Breast epithelium (tissue), 4 donors: ENCODE data around the gene TTC28. TPM values are rescaled to one million over a fixed set of nuclear protein-coding genes. Genes with fewer than 3 reads are reported as not detected.

Experiments used
- DNase-seq, 2 donors: peaks; one replicate each; pipeline ENCODE4 v3.0.0-alpha.2; 2019; ENCODE audit warnings: low spot score in 2 of 2
- H3K27ac ChIP-seq, 2 donors: fragments of 200-600 bp; sonication (generic) in 1 of 2; one replicate each; pipeline ENCODE4 v1.5.1; 2016 to 2019; ENCODE audit warnings: mild to moderate bottlenecking in 1 of 2
- H3K27me3 ChIP-seq, 2 donors: fragments of 200-600 bp; sonication (generic) in 1 of 2; one replicate each; pipeline versions ENCODE4 v1.5.1 to v1.6.0; 2017 to 2019; ENCODE audit warnings: control low read depth in 1 of 2, mild to moderate bottlenecking in 1 of 2
- H3K36me3 ChIP-seq: fragments of 200-600 bp; one replicate; pipeline ENCODE4 v1.5.1; 2019
- H3K4me1 ChIP-seq, 2 donors: fragments of 200-600 bp; sonication (generic); one replicate each; pipeline ENCODE4 v1.5.1; 2016 to 2019; ENCODE audit warnings: control low read depth in 1 of 2
- H3K4me3 ChIP-seq, 3 donors: fragments of 200-600 bp; sonication (generic); 1 replicate in 2 of 3; 2 replicates in 1 of 3; pipeline ENCODE4 v1.5.1; 2016 to 2019; ENCODE audit warnings: mild to moderate bottlenecking in 3 of 3, moderate library complexity in 2 of 3
- H3K9me3 ChIP-seq, 2 donors: fragments of 200-600 bp; sonication (generic) in 1 of 2; one replicate each; pipeline ENCODE4 v1.5.1; 2016 to 2019; ENCODE audit warnings: control low read depth in 1 of 2
- CTCF ChIP-seq, 3 donors: fragments of 450-650 bp; IDR thresholded peaks; one replicate each; pipeline ENCODE4 v1.5.1; 2016 to 2017; ENCODE audit warnings: antibody characterized with exemption in 3 of 3, mild to moderate bottlenecking in 3 of 3, moderate library complexity in 3 of 3
- POLR2A ChIP-seq: fragments of 450-650 bp; IDR thresholded peaks from one replicate; pipeline ENCODE4 v1.6.1; 2016; ENCODE audit warnings: antibody characterized with exemption, mild to moderate bottlenecking, moderate library complexity
- POLR2AphosphoS5 ChIP-seq, 3 donors: sonication (generic); formaldehyde crosslinking; IDR thresholded peaks; one replicate each; pipeline ENCODE4 v1.6.1; 2017; ENCODE audit warnings: antibody characterized with exemption in 3 of 3
- intact Hi-C: fragments of 100-400 bp; cut with DNase I; formaldehyde crosslinking; loops from one replicate; pipeline ENCODE4 v1.15.1; 2023; ENCODE audit warnings: low total_unique reads
- total RNA-seq, 3 donors: library from RNA; depleted of rRNA; stranded (reverse); fragments of >200 nt; gene quantifications; one replicate each; pipeline ENCODE4 v1.1.0, GENCODE V29; 2016

TTC28 gene
- total RNA-seq, 3 donors from 2014 or later: 33.5 to 43.3 (median 40.2) TPM

GRCh38 chr22:27935897-27936296 lies 743.7 kb downstream of the TTC28 start:
- intact Hi-C loops: no loop called here
- Histone ChIP-seq H3K4me3 (no peak overlapping the region), H3K4me1 (no peaks in the 10 kb centered on the region), H3K9me3 (no peaks in the 10 kb centered on the region), H3K36me3 (no peaks in the 10 kb centered on the region), H3K27me3 (no peaks in the 10 kb centered on the region), H3K27ac (no peak overlapping the region)
- no peak for TF ChIP-seq CTCF (IDR thresholded peaks at IDR 0.05)
- TF ChIP-seq POLR2A: no peak
- TF ChIP-seq POLR2AphosphoS5 (IDR thresholded peaks at IDR 0.05): no peak
- DNase-seq: no peak

- DNase-seq: no peak
- H3K27ac ChIP-seq: no peak overlapping the region
- no peaks in the 10 kb centered on the region for H3K4me1 ChIP-seq
- H3K36me3 ChIP-seq: no peaks in the 10 kb centered on the region
- TF ChIP-seq POLR2AphosphoS5 (IDR thresholded peaks at IDR 0.05) (no peak), CTCF (IDR thresholded peaks at IDR 0.05) (no peak), POLR2A (no peak)
- H3K27me3 ChIP-seq: no peaks in the 10 kb centered on the region
- no peak overlapping the region for H3K4me3 ChIP-seq
- H3K9me3 ChIP-seq: no peaks in the 10 kb centered on the region
- intact Hi-C loops: no loop called here
These were observed 745.6 kb downstream of the TTC28 start for GRCh38 chr22:27934069-27934468.

GRCh38 chr22:27933186-27933983 lies 746.3 kb downstream of the TTC28 start:
- H3K27ac ChIP-seq: no peak overlapping the region
- no peak for TF ChIP-seq POLR2A
- TF ChIP-seq CTCF (IDR thresholded peaks at IDR 0.05): no peak
- no peak for TF ChIP-seq POLR2AphosphoS5 (IDR thresholded peaks at IDR 0.05)
- H3K36me3 ChIP-seq: no peaks in the 10 kb centered on the region

GRCh38 chr22:27930331-27931060 lies 749.1 kb downstream of the TTC28 start:
- DNase-seq: no peak
- H3K36me3 ChIP-seq: no peaks in the 10 kb centered on the region
- no peaks in the 10 kb centered on the region for H3K9me3 ChIP-seq
- intact Hi-C loops: no loop called here
- no peak overlapping the region for H3K4me3 ChIP-seq
- no peaks in the 10 kb centered on the region for H3K4me1 ChIP-seq
- no peak for TF ChIP-seq CTCF (IDR thresholded peaks at IDR 0.05)
- TF ChIP-seq POLR2A: no peak
- no peaks in the 10 kb centered on the region for H3K27me3 ChIP-seq
- no peak overlapping the region for H3K27ac ChIP-seq

More at GRCh38 chr22:27933186-27933983, 746.3 kb downstream of the TTC28 start:
- Histone ChIP-seq H3K9me3 (no peaks in the 10 kb centered on the region), H3K27me3 (no peaks in the 10 kb centered on the region), H3K4me1 (no peaks in the 10 kb centered on the region), H3K4me3 (peak overlapping the region in 1 of 3 donors; percentile 12)
- intact Hi-C loops: no loop called here
- no peak for DNase-seq

Other genes starting within 250 kb of the TTC28 start
- gene CHEK2, start 62.0 kb upstream of the TTC28 start, total RNA-seq: 10 to 100 TPM in 1 of 3 donors, 1 to 10 TPM in 2; 3.8 to 13.2 (median 6.2) TPM
- gene HSCB, start 62.2 kb upstream of the TTC28 start, total RNA-seq: 10 to 100 TPM; 25.3 to 49.3 (median 32.4) TPM
- 10 to 100 TPM; 19.5 to 33.5 (median 23.9) TPM for gene CCDC117, start 92.9 kb upstream of the TTC28 start, total RNA-seq
- 1,000 to 10,000 TPM in 2 of 3 donors, 100 to 1,000 TPM in 1; 156 to 1,772 (median 1,383) TPM for gene XBP1, start 120.7 kb upstream of the TTC28 start, total RNA-seq
- 1 to 10 TPM; 6.9 to 7.9 (median 6.9) TPM for gene ZNRF3, start 203.7 kb upstream of the TTC28 start, total RNA-seq